HG03196 (cell line): ENCODE data around the gene DGKH.

Experiments
- ATAC-seq: cut with Tn5 transposase; IDR thresholded peaks from one replicate; pipeline ENCODE4 v1.9.1; 2021; ENCODE audit not compliant: unreplicated experiment

DGKH gene

GRCh38 chr13:42039946-42040729, 8.3 kb upstream of the DGKH start:
- peak; percentile 61 for ATAC-seq

- ATAC-seq: peak; percentile 10
These were observed 7.8 kb upstream of the DGKH start for GRCh38 chr13:42040730-42041010.

- peak; percentile 20 for ATAC-seq
These were observed 7.3 kb upstream of the DGKH start for GRCh38 chr13:42041011-42041683.

GRCh38 chr13:42041684-42042035, 6.8 kb upstream of the DGKH start:
- peak; percentile 25 for ATAC-seq

GRCh38 chr13:42043676-42044075, 4.8 kb upstream of the DGKH start:
- ATAC-seq: no peak

GRCh38 chr13:42046448-42046847, 2.0 kb upstream of the DGKH start:
- ATAC-seq: no peak

GRCh38 chr13:42047561-42048341, 697 bp upstream of the DGKH start:
- ATAC-seq: peak; percentile 26

GRCh38 chr13:42048684-42049453, 421 bp downstream of the DGKH start:
- ATAC-seq: peak; percentile 32

- ATAC-seq: peak; percentile 12
These were observed 986 bp downstream of the DGKH start for GRCh38 chr13:42049454-42049813.

GRCh38 chr13:42054798-42055499, 6.5 kb downstream of the DGKH start:
- ATAC-seq: no peak

GRCh38 chr13:42055500-42056085, 7.1 kb downstream of the DGKH start:
- ATAC-seq: no peak

- ATAC-seq: no peak
These were observed 7.7 kb downstream of the DGKH start for GRCh38 chr13:42056146-42056545.

GRCh38 chr13:42056583-42056982, 8.1 kb downstream of the DGKH start:
- no peak for ATAC-seq

GRCh38 chr13:42057918-42058530, 9.6 kb downstream of the DGKH start:
- ATAC-seq: no peak

- no peak for ATAC-seq
These were observed 13.5 kb downstream of the DGKH start for GRCh38 chr13:42061943-42062342.

- no peak for ATAC-seq
These were observed 14.7 kb downstream of the DGKH start for GRCh38 chr13:42063105-42063504.

- no peak for ATAC-seq
These were observed 15.8 kb downstream of the DGKH start for GRCh38 chr13:42064259-42064658.

- ATAC-seq: no peak
These were observed 16.5 kb downstream of the DGKH start for GRCh38 chr13:42064966-42065365.

GRCh38 chr13:42065414-42065813, 17.0 kb downstream of the DGKH start:
- ATAC-seq: no peak

- ATAC-seq: no peak
These were observed 18.1 kb downstream of the DGKH start for GRCh38 chr13:42066542-42066941.
